Activated gamma-delta T cell treated with anti-CD3 and anti-CD28 coated beads, Interleukin-2, amount 50 U/mL, for 16 hours (primary cell): ENCODE results near the gene SNX9.

Experiments
- DNase-seq: peaks from one replicate; pipeline ENCODE4 v3.0.0-alpha.2; 2020; ENCODE audit warnings: low read depth

Gene SNX9

GRCh38 chr6:157859775-157860504 is 36.9 kb downstream of the SNX9 start:
- DNase-seq, result no peak

GRCh38 chr6:157860505-157860991 is 37.5 kb downstream of the SNX9 start:
- DNase-seq, result no peak

- DNase-seq, result no peak
Observed at GRCh38 chr6:157861184-157861583, 38.1 kb downstream of the SNX9 start.

GRCh38 chr6:157861814-157862213 is 38.8 kb downstream of the SNX9 start:
- no peak for DNase-seq

- DNase-seq, result no peak
Observed at GRCh38 chr6:157862706-157863105, 39.7 kb downstream of the SNX9 start.

GRCh38 chr6:157864185-157864761 is 41.2 kb downstream of the SNX9 start:
- DNase-seq, result no peak

GRCh38 chr6:157865249-157865648 is 42.2 kb downstream of the SNX9 start:
- DNase-seq, result no peak

- DNase-seq, result no peak
Observed at GRCh38 chr6:157867155-157867559, 44.1 kb downstream of the SNX9 start.

GRCh38 chr6:157867981-157868380 is 44.9 kb downstream of the SNX9 start:
- no peak for DNase-seq

- DNase-seq, result no peak
Observed at GRCh38 chr6:157868835-157869234, 45.8 kb downstream of the SNX9 start.

- no peak for DNase-seq
Observed at GRCh38 chr6:157869673-157870302, 46.7 kb downstream of the SNX9 start.

GRCh38 chr6:157873735-157874344 is 50.8 kb downstream of the SNX9 start:
- DNase-seq, result peak; percentile 76

- DNase-seq, result no peak
Observed at GRCh38 chr6:157877149-157877548, 54.1 kb downstream of the SNX9 start.

GRCh38 chr6:157877573-157878438 is 54.8 kb downstream of the SNX9 start:
- no peak for DNase-seq

GRCh38 chr6:157879034-157879872 is 56.2 kb downstream of the SNX9 start:
- DNase-seq, result no peak

- DNase-seq, result no peak
Observed at GRCh38 chr6:157879873-157880254, 56.8 kb downstream of the SNX9 start.

GRCh38 chr6:157880534-157880933 is 57.5 kb downstream of the SNX9 start:
- DNase-seq, result no peak

GRCh38 chr6:157881342-157881741 is 58.3 kb downstream of the SNX9 start:
- DNase-seq, result no peak

GRCh38 chr6:157884756-157885155 is 61.7 kb downstream of the SNX9 start:
- DNase-seq, result no peak

GRCh38 chr6:157885211-157885788 is 62.3 kb downstream of the SNX9 start:
- DNase-seq, result peak; percentile 27

GRCh38 chr6:157885876-157886275 is 62.8 kb downstream of the SNX9 start:
- DNase-seq, result no peak
